Stimulated activated CD4-positive, alpha-beta T cell treated with anti-CD3 and anti-CD28 coated beads, Interleukin-15, amount 100 ng/mL, for 24 hours (primary cell): ENCODE data around the gene BDNF.

ENCODE experiments used
- DNase-seq: peaks from one replicate; pipeline ENCODE4 v3.0.0-alpha.2; 2020

The BDNF gene

DNA sequence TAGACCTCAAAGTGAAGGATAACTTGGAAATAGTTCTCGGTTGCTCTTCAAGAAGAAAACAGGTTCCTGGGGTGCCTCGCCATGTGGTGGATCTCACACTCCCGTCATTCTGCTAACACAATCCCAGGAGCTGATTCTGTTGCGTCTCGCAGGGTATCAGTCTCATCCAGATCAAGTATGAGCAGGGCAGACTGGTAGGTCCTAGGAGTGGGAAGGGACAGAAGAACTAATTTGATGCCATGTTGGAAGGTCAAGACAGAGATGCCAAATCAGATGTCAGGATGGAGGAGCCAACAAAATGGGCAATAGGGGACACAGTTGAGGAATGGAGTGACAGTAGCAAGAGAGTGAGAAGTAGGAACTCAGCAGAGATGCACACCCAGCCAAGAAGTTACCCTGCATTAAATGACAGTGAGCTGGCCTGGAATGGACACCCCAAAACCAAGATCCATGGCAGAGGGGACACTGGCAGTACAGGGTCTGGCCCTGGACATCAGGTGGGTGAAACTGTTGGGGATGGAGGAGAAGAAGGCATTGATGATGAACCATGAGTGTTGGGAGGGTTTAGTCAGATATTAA is 76.2 kb downstream of the BDNF start:
- no peak for DNase-seq

DNA sequence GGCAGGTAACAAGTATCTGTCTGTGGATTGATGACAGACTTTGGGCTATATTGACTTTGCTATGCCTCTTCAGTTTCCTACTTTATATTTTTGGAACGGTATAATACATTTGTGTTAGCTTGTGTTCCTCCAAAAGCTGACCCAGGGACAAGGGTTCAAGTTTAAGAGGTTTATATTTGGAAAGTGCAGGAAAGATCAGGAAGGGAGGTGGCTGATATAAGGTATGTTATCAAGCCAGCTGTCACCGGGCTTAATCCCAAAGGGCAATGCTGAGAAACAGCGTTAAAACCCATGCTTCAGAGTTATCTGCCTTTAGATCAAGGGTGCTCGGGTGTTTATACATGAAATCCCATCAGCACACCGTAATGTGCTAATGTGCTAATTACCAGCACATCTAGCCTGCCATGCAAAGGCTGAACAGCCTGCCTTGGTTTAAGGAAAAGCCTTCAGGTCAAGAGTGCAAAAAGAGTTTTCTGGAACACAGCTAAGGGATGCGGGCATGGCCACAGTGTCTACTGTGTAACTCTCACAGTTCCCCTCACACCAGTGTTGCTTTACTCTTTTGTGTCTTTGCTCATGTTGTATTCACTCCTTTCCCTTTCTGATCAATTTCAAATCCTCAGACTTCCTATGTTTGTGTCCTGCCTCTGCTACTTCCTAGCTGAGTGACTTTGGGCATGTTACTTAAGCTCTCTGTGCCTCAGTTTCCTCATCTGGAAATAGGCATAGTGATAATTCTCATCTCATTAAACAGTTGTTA is 77.5 kb downstream of the BDNF start:
- no peak for DNase-seq

DNA sequence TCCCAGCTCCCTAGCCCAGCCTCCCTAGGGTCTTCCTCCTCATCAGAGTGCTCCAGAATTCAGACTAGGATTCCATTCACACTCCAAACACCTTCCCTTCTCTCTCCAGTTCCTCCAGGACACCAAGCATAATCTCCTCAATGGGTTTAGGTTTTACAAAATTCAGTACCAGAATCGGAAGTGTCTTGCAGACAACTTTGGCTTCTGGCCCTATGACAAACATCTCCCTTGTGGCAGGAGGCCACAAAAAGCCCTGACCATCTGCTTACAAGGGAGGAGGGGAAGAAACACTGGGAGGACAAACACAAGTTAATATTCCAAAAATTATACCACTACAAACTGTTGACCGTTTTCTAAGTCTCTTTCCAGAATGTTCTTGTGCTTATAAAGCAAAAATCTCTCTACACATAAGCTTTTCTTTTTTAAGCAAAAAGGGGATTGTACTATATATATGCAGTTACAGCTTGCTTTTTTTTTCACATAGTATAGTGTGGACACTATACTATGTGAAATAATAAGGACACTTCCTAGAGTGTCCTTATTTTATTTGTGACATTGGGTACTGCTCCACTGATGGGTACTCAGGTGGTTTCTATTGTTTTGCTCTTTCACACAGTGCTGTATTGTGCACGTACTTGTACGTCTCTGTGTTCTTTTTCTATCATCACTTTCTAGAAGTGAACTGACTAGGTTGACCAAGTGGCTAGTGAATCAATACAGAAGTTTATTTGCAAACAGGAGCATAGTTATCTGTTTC is 78.7 kb downstream of the BDNF start:
- no peak for DNase-seq

DNA sequence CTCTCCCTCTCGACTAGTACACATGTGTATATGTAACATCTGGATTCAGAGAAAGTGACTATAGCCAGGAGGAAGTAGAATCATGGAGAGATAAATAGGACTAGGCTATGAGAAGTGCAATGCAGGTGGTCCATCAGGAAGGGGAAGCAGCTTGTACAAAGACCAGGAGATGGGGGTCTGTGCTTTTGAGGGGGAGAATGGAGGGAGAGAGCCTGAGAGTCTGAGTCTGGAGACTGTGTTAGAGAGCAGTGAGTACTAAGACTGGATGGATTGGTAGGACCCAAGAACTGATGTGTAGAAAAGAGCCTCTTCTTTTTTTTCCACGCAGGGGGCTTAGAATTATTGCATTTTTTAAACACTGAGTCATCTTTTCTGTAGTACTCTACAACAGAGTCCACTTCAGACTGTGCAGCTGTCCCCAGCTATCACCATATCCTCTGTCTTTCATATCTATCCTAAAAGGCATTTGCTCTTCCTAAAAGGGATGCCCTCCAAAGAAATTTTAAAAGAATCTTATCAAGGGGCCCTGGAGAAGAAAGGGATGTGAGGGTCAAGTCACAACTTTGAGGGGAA is 80.4 kb downstream of the BDNF start:
- DNase-seq: no peak

DNA sequence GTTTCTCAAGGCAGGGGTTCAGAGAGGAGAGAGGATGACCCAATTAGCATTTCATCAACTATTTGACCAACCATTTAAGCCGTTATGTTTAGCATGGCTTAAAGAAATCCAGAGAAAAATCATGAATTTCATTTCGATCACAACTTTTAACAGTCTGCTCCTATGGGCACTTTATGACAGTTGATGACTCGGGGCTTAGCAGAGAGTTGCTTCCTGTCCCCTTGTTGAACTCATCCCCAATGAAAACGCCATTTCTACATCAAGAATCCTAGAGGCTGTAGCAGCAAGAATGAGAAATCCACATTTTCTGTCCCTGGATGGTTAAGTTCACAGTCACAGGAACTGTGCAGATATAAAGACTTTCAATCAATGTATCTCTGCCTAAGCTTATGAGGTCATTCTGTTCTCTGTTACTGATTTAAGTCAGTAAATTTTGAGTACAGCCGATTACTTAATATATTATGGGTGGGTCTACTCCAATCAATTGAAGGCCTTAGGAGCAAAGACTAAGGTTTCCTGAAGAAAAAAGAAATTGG is 81.1 kb downstream of the BDNF start:
- no peak for DNase-seq

DNA sequence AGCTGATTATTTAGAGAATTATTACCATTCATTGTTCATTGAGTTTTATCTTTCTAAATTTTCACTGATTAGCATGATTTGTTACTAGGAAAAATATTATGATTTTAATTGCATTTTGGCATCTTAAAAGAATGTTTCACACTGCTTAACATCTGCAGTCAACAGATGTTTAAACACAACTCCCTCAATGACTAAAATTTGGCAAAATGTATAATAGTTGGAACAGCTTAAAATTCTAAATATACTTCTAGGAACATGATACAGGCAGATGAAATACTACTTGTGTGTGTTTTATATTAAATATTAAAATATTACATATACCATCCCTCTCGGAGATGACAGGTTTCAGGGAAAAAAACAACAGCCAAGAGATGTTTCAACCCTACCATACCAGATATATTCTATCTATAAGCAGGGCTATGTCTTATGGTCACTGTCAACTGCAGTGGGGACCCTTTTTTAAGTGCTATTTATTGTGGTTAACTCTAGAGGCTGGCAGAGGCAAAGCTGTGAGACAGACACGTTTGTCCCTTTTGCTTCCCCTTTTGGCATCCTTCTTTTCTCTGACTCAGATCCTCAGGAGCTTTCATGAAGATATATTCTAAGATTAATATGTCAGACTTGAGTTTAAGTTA is 81.9 kb downstream of the BDNF start:
- no peak for DNase-seq

DNA sequence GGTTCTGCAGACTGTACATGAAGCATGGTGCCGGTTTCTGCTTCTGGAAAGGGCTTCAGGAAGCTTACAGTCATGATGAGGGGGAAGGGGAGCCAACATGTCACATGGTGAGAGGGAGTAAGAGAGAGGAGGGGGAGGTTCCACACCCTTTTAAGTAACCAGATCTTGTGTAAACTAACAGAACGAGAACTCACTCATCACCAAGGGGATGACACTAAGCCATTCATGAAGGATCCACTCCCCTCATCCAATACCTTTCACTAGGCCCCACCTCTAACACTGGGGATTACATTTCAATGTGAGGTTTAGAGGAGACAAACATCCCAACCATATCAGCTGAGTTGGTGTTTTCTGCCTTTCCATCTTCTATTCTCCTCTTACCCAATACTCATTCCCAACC is 83.5 kb downstream of the BDNF start:
- no peak for DNase-seq

DNA sequence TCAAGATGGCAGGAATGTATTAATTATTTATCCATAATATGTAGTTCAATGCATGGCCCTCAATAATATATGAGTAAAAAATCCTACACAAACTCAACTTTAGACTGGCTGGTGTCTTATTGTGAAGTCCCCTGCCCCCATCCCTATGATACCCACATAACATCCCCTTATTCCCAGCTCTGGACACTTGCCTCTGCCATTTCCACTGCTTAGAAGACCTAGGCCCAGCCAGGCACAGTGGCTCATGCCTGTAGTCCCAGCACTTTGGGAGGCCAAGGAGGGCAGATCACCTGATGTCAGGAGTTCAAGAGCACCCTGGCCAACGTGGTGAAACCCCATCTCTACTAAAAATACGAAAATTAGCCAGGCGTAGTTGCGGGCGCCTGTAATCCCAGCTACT is 84.4 kb downstream of the BDNF start:
- no peak for DNase-seq

DNA sequence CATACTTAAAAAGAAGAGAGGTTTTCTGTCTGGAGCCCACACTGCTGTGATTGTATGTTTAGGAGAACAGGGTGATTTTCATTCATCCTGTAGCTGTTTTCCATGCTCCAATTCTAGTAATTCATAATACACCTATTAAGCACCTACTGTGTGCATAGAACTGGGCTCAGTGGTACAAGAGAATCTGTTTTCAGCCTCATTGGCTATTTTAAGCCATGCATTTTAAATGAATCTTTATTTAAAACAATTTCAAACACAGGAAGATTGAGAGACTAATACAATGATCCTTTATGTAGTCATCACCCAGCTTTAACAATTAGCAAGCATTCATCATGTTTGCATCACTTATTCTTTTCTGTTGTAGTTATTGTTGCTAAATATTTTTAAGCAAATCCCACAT is 86.2 kb downstream of the BDNF start:
- DNase-seq: no peak

DNA sequence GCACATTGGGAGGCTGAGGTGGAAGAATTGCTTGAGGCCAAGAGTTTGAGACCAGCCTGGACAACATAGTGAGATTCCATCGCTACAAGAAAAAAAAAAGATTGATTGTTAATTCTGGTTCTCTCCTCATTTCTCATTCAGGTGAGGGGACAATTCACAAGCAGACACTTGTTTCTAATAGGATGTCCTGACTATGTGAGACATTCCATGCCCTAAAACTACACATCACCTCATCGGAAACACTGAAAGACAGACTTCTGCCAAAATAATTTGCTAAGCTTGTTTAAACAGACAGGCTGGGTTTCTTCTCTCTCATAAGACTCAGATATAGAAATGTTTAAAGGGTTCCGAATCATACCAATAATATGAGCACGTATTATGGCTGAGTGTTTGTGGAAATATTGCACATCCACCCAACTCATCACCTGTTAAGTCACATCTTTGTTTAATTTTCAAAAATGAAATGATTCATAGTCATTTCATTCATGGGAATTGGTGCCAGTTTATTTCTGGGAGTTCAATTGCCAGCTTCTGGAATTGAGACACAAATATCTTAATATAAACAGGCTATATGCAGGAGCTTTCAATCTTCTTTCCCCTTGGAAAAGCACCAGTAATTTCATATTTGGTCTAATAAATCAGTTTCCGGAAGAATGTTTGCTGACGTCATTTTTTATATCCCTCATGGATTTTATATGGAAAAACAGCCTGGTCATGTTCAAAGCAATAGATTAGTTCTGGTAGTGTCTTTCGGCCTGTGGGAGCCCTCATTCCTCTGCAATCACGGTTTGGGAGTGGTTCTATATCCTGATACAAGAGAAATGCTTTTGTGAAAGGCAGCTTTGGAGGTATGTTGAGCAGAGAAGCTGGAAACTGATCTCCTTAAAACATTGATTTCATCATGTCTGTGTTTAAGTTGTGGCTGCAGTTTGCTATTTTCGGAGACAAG is 87.0 kb downstream of the BDNF start:
- DNase-seq: no peak

DNA sequence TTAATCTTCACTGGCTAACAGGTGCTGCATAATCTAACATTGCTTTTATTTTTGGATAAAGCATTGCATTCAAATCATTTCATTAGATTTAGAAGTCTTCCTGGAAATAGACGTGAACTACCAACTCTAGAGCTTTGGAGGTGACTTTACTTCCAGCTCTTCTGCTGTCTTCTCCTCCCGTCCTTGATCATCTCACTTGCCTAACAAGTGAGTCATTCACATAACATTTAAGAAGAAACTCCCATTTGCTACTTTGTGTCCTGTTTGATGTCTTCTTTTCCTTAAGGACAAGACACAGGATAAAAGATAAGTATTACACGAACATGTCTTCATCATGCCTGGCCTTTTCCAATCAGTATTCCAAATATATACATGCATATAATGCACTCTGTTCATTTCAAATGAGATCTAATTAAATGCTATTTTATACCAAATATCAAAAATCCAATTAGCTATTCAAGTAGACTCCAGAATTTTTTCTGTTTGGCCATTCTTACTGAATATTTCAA is 88.3 kb downstream of the BDNF start:
- DNase-seq: no peak

DNA sequence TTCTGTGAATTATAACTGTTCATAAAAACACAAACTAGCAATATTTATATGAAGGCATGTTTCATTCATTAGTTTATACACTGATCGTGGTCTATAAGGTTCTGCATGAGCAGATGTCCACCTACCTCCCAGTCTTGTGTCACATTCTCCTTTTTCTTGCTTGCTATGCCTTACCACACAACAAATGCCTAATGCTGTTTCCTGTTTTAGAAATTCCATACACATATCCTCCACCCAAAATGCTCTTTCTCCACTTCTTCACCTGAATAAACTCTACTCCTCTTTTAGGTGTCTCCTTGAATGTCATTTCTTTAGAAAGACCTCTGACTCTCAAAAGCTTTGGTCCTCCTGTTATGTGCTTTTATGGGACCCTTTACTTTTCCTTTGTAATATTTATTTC is 88.9 kb downstream of the BDNF start:
- DNase-seq: no peak

DNA sequence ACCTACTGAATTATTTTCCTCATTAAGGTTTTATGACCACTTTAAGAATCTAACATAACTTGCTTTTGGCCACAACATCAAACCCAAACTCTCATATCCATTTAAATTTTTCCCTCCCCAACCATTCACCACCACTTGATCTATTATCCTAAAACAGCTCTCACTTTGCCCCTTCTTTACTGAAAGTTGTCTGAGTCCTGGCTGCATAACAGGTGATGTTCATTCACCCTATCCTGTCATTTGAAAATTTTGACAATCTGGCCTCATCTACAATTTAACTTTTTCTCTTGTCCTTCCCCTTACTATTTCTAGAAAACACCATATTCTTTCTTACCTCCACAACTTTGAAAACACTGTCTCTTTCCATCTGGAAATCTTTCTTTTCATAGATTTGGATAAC is 89.3 kb downstream of the BDNF start:
- no peak for DNase-seq

DNA sequence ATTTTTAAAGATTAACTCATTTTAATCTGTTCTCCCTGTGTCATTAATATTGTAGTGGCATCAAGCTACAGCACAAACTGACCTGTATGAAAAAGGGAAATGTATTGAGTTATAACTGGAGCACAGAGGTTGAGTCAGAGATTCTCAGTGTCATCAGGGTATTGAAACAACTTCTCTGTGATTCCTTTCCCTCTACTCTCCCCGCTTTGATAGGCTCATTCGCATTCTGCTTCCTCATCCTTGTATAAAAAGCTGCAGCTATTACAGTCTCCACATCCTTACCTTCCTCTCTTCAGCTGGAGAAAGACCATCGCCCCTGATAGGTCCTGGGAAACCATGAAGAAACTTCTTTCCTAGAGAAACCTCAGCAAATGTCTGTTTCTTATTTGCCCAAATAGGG is 90.0 kb downstream of the BDNF start:
- no peak for DNase-seq

DNA sequence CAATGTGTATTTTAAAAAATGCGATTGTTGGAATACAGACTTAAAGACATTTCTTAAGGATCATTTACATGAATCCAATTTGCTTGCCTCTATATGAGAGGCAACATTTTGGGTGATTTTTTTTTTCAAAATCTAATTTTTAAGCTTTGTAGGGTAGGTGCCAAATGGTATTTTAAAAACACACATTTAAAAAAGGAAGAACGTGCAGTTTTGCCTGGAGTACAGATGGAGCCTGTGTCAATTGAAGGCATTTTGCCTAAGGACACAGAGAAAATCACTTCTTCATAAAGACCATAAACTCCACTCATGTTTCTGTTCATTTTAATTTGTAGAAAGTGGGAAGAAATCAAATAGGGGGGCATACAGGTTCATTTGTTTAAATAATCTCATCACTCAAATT is 91.3 kb downstream of the BDNF start:
- DNase-seq: no peak

DNA sequence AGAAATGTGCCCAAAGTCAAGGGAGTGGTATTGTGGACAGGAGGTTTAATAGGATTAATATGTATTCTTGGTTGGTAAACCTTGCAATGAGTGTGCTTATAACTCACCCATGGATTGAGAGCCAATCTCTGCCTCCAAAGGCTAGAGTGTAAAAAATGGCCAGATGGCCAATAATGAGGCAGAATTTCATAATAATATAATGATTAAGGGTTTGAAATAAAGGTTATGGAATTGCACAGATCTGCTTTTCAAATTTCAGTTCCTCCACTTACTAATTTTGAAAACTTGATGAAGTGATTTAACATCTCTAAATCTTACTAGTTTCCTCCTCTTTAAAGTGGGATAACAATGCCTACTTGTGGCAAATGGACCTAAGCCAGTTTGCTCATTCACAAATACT is 94.8 kb downstream of the BDNF start:
- no peak for DNase-seq
